ENCODE data around the gene GNPTAB. TPM values are rescaled to one million over a fixed set of nuclear protein-coding genes. Genes with fewer than 3 reads are reported as not detected.
A peak's percentile ranks its signal among the peaks of the same experiment; 100 is the strongest.

GNPTAB gene
- total and polyA plus RNA-seq, 7 donors: 10.3 to 36.1 (median 15.3) TPM

DNA sequence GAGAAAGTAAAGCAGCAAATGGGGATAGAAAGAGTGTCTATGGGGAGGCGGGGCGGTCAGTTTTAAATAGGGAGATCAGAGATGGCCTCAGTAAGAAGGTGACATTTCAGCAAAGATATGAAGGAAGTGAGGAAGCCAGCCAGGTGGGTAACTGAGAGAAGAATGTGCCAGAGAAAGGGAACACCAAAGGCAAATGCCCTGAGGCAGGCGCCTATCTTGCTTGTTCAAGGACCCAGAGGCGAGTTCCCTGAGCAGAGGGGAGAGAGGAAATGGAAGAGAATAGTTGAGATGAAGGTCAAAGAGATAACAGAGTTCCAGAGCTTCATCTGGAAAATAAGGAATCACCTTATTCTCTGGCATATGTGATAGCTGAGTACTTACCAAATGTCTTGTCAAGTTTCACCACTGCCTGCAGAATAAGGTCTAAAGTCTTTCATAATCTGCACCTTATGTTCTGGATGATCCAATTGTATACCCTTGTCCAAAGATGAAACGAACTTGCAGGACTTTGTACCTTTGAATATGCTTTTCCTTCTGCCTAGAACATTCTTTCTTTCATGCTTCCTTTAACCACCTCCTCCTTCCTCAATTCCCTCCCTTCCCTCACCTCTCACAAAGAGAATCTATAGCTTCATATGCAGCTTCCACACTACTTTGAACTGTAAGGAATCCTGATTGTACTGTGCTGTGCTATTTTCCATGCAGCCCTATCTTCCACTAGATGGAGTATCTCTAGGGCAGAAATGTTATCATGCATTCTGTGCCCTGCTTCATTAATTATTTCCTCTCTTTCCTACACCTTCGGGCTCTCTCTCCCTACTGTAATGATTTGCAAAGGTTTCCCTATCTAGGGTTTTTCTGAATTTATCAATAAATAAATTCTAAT, 38.5 kb downstream of the GNPTAB start:
- peak; percentile 61 for TF ChIP-seq CTCF (IDR thresholded peaks at IDR 0.05)

DNA sequence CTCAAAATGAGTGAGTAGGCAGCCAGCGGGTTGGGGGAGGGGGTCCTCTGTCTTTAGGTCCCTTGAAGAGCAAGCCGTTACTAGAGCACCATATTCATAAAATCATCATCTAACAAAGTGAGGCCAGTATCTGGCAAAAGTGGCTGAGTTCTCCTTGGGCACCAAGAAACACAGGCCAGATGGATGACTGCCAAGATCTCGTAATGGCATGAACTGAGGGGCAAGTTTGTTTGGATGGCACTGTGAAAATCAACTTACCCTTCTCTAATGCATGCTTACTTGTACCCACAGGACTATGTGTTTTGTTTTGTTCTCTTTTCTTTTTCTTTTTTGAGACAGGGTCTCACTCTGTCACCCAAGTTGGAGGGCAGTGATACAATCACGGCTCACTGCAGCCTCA, 41.6 kb downstream of the GNPTAB start:
- peaks cover 0 to 30% of the 10 kb centered on the region in 2 donors for H3K36me3 ChIP-seq (ENCODE audit: insufficient read depth in 1 of 2, low read depth in 1 of 2)

More for the DNA sequence above, 38.5 kb downstream of the GNPTAB start:
- H3K27me3 ChIP-seq (ENCODE audit: insufficient read depth in 3 of 3, low read length in 2 of 3): no peaks in the 10 kb centered on the region
- ATAC-seq (peak; percentile 71 to 92 (median 79)), DNase-seq (no peak)
- intact Hi-C loops (cut with DNase I): loop anchor here in 1 of 2 donors (5.0 kb wide), 1 partner anchor 40 kb away; the partner anchor contains the start of gene GNPTAB
- H3K4me1 ChIP-seq: peaks cover 16% of the 10 kb centered on the region
- peak overlapping the region; percentile 58 for H3K27ac ChIP-seq
- H3K9me3 ChIP-seq: no peaks in the 10 kb centered on the region
- 73 to 78% (median 75%) methylated on average over 6 of the region's 6 CpGs for WGBS, 3 donors
- peaks cover 0 to 32% of the 10 kb centered on the region in 2 donors for H3K36me3 ChIP-seq (ENCODE audit: insufficient read depth in 1 of 2, low read depth in 1 of 2)
- no peak overlapping the region for H3K4me3 ChIP-seq

GRCh38 chr12:101785671-101786070, 45.1 kb downstream of the GNPTAB start:
- DNase-seq: no peak
- H3K9me3 ChIP-seq: no peaks in the 10 kb centered on the region
- no peak overlapping the region for H3K27ac ChIP-seq
- intact Hi-C loops (cut with DNase I): no loop called here
- H3K27me3 ChIP-seq (ENCODE audit: insufficient read depth in 3 of 3, low read length in 2 of 3): no peaks in the 10 kb centered on the region
- peaks cover 0 to 30% of the 10 kb centered on the region in 2 donors for H3K36me3 ChIP-seq (ENCODE audit: insufficient read depth in 1 of 2, low read depth in 1 of 2)
- TF ChIP-seq CTCF (IDR thresholded peaks at IDR 0.05): no peak
- no peak for ATAC-seq
- peaks cover 10% of the 10 kb centered on the region for H3K4me1 ChIP-seq
- H3K4me3 ChIP-seq: no peak overlapping the region
- WGBS, 3 donors: 92 to 100% (median 95%) methylated on average over 1 of the region's 1 CpG

More for the DNA sequence above, 41.6 kb downstream of the GNPTAB start:
- DNase-seq (no peak), ATAC-seq (no peak)
- Histone ChIP-seq H3K4me1 (peaks cover 16% of the 10 kb centered on the region), H3K27me3 (ENCODE audit: insufficient read depth in 3 of 3, low read length in 2 of 3) (no peaks in the 10 kb centered on the region), H3K9me3 (no peaks in the 10 kb centered on the region), H3K27ac (no peak overlapping the region), H3K4me3 (no peak overlapping the region)
- intact Hi-C loops (cut with DNase I): no loop called here
- TF ChIP-seq CTCF (IDR thresholded peaks at IDR 0.05): no peak
- WGBS, 3 donors: 72 to 82% (median 73%) methylated on average over 4 of the region's 4 CpGs

- Histone ChIP-seq H3K36me3 (ENCODE audit: insufficient read depth in 1 of 2, low read depth in 1 of 2) (peaks cover 0 to 20% of the 10 kb centered on the region in 2 donors), H3K4me3 (no peak overlapping the region), H3K27me3 (ENCODE audit: insufficient read depth in 3 of 3, low read length in 2 of 3) (no peaks in the 10 kb centered on the region), H3K27ac (no peak overlapping the region), H3K9me3 (no peaks in the 10 kb centered on the region), H3K4me1 (peaks cover 10% of the 10 kb centered on the region)
- WGBS, 3 donors: 90 to 100% (median 94%) methylated on average over 1 of the region's 1 CpG
- DNase-seq: no peak
- no peak for TF ChIP-seq CTCF (IDR thresholded peaks at IDR 0.05)
- intact Hi-C loops (cut with DNase I): no loop called here
- no peak for ATAC-seq
These were observed 46.4 kb downstream of the GNPTAB start for GRCh38 chr12:101784376-101784775.
